Sigmoid colon (tissue), 4 donors: ENCODE results near the gene TTI1.

ENCODE experiments used
- CTCF ChIP-seq, 4 experiments: fragments of 450-650 bp in 3 of 4; fragments of 200-600 bp in 1 of 4; IDR thresholded peaks; one replicate each; pipeline ENCODE4 v1.5.1; 2016 to 2019; ENCODE audit warnings: antibody characterized with exemption in 4 of 4, mild to moderate bottlenecking in 3 of 4, moderate library complexity in 2 of 4
- POLR2AphosphoS5 ChIP-seq, 4 donors: sonication (generic); formaldehyde crosslinking; IDR thresholded peaks; one replicate each; pipeline ENCODE4 v1.6.1; 2017; ENCODE audit warnings: antibody characterized with exemption in 4 of 4

DNA sequence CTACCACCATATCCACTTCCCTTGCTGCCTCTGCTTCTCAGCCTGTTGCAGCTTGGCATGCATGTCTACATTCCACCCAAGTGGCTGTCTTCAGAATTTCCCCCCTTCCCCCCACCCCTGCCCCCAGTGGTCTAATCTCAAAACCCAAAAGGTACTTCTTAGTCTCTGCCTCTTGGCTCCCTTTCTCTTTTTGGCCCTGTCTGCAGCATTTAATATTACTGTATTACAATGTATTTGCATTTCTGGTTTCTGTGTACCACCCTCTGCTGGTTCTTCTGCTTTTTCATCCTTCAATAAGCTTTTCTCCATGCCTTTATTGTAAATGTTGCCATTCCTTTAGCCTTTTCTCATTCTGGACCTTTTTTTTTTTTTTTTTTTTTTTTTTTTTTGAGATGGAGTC lies 43.3 kb upstream of the TTI1 start:
- no peak for TF ChIP-seq CTCF (IDR thresholded peaks at IDR 0.05)
- no peak for TF ChIP-seq POLR2AphosphoS5 (IDR thresholded peaks at IDR 0.05)
